HG03442 (cell line): ENCODE results near the gene SLC45A1.

ENCODE experiments used
- ATAC-seq: cut with Tn5 transposase; IDR thresholded peaks from one replicate; pipeline ENCODE4 v1.9.1; 2021; ENCODE audit warnings: mild to moderate bottlenecking, moderate library complexity; ENCODE audit not compliant: unreplicated experiment

Gene SLC45A1

DNA sequence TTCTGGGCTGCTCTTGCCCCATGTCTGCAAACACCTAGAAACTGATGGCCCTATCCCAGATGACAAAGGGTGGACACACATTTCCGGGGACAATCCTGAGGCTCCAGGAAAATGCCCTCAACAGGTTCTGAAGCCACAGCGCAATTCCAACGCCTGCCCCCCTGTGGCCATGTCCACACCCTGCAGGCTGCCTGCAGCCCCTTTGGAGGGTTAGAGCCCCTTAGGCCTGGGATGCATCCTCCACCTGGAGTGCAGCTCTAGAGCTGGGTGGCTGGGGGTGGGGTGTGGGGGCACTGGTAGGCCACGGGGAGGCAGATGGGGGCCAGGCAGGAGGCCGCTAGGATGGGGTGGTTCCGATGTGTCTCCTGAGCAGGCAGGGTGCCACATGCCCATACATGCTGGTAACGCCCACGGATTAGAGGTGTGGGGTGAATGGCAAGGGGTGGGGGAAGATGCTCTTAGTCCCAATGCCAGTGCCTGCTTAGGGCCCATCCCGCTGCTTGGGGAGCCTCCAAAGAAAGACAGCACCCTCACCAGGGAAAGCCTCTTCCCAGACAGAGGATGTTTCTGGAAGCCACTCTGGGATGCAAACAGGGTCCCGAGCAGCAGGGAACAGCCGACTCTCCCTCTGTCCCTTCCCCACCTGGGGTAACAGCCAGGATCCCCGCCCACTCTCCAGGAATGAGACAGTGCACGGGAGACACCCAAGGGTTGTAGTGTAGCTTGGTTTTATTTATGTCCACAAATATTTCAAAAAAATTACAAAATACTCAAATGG is 34.0 kb downstream of the SLC45A1 start:
- no peak for ATAC-seq

DNA sequence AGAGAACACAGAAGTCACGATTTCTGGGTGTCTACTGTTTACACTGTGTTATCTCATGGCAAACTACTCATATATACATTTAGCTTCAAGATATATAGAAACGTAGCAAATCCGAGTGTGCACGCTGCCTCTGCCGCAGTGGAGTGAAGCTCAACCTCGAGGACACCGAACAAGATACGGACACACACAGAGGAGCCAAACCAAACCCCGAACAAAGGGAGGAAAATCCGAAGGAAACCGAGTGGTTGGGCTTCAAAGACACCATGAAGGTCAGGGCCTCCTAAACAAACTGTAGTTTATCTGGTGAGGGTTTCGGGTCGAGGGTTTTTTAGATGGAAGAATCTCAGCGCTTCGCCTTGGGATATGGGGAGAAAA is 34.5 kb downstream of the SLC45A1 start:
- ATAC-seq, result no peak

DNA sequence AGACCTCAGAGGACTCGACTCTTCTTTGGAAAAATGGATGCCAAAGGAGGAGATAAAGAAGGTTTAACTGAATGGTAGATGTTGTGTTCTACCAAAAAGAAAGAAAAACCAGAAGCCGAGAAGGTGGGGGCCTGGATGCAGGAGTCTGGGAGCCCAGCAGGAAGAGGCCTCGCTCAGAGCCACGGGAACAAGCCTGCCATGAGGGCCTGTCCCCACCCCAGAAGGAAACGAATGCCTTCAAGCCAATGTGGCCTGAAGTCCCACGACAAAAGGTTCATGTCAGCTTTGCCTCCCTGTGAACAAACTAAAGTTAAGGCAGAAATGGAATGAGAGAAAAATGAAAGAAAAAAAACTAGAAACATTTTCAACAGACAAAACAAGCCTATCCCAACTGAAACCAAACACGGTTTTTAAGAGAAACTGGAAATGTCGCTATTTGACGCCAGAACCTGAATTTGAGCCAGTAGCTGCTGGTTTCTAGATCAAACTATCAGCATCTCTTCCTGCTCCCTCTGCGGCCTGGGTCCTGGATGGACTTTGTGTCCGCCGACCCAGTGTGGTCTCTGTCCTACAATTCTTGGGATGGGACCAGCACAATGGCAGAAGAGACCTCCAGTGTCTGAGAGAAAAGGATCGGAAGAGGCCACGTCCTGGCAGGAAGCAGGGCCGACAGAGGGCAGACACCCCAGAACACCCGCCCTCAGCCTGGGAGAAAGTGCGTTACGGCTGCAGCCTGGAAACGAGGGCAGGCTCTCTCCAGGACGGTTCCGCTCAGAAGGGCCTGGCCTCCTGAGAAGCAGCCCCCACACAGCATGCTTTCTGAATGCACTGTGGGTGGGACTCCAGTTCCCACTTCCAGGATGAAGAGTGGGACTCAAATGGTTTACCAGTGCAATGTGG is 35.2 kb downstream of the SLC45A1 start:
- no peak for ATAC-seq

DNA sequence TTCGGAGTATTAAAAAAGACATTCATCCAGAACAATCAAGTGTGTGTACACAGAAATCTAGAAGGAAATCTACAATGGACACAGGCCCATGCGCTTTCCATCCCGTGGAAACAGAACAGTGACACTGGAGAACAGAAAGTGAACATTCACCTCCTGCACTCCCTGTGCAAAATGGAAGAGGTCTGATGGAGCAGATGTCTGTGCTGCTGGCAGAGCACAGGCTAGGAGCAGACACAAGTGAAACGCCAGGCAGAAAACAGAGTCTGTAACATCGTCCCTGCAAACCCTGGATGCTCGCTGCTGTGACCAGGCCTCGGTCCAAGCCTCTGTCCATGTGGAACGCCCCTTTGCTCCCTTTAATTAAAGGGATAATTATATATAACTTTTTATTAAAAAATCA is 36.1 kb downstream of the SLC45A1 start:
- no peak for ATAC-seq

DNA sequence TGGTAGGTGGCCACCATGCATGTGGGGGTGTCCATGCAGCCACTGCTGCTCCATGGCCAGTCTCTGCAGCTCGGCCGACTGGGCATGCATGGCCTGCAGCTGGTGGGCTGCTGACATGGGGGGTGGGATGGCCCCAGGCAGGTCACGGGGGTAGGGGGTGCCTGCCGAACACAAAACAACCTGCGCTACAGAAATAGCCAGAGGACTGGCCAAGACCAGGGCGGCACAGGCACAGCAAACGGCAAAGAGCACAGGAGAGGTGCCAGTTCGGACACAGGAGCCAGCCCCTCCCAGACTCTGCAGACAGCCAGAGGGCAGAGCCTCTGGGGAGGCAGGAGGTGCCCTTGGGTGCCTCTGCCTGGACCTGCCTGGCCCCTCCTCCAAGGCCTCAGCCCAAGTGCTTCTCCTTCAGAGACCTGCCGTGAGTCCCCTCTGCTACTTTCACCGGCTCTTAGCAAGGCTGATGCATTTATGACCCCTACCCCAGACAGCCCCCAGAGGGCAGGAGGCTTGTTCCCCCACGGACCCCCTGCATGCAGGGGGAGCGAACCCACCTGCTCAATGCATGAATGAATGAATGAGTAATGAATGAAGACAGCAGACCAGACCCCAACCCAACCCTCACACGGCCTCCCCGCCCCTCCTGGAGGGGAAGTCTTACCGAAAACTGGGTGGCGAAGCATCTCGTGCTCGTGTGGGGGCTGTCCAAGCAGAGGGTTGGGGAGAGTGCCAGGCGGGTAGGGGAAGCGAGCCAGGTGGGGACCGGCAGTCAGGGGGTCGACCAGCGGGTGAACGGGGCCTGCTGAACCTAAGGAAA is 37.7 kb downstream of the SLC45A1 start:
- no peak for ATAC-seq

DNA sequence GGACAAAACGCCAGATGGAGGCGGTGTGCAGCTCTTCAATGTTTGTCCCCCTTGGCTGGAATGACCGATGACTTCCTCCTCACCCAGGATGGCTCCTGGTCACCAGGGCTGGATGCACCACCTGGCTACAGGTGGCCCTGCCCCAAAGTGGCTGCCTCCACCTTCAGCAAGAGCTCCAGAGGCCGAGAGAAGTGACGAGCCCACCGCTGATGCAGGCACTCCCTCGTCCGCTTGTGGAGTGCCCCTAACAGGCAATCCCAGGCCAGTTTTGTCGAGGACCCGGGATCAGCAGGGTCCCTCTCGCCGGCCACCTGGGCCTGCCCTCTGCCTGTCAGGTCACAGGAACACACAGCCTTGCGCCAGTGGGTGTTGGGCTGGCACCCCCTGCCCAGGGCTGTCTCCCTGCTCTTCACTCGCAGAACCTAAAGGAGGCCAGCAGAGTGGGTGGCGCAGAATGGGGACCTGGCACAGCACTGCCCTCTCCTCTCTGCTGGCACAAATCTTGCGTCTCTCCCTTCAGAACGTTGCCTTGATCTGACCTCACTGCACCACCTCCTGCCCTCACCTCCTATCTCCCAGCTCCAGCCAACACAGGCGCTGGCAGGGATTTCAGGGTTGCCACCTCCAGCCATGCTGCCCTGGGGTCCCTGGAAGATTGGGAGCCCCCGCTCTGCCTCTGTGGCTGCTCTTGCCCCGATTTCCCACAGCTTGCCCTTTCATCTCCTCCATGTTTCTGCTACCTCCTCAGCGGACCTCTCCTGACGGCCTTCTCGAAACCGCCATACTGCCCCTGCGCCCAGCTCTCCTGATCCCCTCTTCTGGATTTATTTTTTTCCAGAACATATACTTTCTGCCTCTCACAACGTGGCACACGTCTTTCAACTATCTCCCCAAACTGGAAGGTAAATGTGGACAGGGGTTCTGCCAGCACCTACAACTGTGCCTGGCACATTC is 38.6 kb downstream of the SLC45A1 start:
- ATAC-seq, result no peak

DNA sequence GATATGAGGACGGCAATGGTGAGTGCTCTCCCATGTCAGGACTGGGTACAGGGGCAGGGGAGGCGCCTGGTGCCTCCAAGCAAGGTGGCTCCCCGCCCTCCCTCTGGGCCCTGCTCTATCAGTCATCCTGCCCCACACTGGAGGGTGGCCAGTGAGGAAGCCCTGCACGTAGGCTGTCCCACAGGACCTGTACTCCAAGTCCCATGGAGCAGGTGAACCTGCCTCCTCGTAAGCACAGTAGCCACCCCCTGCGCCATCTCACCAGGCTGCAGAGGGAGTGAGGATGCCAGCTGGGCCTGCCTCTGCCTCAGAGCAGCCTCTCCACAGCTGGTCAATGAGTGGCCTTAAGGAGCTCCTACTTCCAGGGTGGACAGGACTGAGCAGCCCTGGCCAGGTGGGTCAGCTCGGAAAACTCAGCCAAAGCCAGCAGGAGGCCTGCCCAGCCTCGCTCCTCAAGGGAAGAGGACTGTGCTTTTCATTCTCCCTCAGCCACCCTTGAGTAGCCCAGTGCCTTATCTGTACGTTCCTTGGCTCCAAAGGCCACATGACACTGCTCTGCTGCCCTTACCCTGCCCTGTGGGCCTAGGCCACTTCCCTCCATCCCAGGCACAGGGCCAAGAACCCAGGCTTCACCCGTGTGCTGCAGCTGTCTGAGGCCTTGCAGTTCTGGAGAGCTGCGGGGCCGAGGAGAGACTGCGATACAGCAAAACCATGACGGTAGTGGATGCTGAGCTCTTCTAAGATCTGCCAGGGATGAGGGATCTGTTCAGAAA is 39.6 kb downstream of the SLC45A1 start:
- no peak for ATAC-seq

DNA sequence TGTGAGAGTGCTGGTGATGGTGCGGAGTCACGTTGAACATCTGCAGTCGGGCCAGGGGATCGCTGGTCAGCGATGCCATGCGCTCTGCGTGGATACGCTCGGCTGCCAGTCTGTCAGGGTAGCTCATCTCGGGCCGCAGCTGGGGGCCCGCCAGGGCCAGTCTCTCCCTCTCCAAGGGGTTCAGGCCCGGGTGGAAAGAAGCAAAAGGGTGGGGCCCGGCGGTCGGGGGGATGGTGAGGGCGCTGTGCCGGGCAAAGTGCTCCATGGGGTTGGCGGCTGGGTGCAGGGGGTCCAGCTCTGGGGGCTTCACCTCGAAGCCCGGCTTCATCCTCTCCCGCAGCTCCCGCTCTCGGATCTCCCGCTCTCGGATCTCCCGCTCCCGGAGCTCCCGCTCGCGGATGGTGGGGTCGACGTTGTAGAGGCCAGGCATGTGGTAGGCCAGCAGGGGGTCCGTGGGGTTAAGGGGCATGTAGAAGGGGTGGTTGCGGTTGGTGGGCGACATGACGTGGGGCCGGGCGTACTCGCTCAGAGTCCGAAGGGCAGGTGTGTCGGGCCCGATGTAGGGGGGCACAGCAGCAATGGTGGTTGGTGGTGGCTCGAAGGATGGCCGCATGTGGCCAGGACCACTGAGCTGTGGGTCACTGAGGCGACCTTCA is 40.5 kb downstream of the SLC45A1 start:
- no peak for ATAC-seq

DNA sequence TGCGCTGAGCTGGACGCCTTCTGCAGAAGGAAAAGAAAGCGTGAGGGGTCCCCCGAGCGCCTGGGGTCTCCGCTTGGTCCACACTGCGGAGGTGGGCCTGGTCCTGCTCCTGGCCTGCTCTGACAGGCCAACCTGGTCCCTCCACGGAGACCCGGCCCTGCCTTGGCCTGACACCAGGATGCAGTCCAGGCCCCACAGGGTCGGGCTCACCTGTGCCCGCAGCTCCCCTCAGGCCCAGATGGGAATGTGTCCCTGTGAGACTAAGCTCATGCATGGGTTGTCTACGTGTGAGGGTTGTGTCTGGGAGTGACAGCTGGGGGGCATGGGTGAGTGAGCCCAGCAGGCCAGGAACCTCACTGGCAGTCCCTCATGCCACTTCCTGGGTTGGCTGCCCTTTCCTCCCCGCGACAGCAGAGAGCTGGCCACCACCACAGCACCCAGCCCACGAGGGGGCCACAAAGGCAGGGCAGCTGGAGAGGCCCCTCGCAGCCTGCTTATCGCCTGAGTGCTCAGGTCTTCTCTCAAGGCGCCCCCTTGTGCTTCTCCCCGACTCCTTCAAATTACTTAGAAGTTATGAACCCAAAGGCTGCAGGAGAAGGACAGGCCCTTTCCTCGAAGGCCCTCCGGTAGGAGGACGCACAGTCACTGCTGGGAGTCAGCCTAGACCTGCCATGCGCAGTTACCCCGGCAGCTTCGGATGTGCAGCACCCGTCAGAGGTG is 41.1 kb downstream of the SLC45A1 start:
- ATAC-seq, result no peak

DNA sequence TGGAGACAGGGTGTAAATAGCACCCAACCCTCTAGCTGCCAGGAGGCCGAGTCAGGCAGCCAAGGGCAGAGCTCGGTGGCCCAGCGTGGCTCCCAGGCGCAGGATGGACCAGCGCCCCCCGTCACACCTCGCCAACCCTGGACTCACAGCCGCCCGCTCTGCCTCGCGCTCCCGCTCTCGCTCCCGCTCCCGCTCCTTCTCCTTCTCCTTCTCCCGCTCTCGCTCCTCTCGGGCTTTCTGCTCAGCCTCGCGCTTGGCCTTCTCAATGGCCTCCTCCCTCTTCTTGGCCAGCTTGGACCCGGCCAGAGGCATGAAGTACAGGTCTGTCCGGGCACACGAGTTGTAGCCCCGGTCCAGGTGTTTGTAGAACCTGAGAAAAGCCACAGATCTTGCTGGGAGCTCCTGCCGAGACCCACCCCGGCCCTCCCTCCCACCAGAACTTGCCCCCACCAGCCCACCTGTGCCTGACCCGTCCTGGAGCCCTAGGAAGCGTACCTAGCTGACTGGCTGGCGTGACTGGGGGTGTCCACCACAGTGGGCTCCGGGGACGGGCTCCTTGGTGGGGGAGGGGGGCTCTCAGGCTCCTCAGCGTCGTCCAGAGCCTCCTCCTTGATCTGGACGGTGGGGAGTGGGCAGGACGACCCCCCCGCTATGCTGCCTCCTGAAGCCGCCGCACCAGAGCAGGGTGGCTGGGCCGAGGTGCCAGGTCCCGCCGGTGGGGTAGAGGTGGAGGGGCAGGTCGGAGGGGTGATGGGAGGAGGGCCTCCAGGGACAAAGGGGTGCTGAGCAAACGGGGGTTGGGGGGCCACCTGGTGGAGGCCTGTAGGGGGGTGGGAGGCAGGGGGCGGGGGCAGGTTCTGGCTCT is 41.9 kb downstream of the SLC45A1 start:
- ATAC-seq, result no peak

DNA sequence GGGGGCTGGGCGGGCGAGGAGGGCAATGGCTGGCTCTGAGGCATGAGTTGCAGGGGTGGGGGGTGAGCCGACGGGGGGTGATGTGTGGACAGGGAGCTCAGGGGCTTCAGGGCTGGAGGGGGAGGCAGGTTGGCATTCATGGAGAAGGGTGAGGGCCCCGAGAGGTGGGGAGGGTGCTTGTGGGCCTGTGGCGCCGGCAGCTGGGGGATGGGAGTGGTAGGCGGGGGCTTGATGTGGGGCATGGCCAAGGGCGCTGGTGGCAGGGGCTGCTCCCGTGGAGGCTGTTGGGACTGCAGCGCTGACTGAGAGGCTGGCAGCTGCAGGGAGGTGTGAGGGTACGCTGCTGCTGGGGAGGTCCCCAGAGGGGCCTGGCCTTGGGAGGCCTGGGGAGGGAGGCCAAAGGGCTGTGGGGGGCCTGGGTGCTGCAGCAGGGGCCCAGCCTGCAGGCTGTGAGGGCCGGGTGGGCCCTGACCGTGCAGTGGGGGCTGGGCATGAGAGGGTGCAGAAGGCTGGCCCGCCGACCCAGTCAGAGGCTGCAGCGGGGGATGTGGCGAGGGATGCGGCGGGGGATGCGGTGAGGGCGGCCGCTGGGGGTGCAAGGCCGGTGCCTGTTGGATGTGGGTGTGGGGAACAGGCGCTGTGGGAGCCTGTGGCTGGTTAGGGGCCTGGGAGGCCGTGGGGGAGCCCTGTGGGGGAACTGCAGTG is 42.7 kb downstream of the SLC45A1 start:
- no peak for ATAC-seq

DNA sequence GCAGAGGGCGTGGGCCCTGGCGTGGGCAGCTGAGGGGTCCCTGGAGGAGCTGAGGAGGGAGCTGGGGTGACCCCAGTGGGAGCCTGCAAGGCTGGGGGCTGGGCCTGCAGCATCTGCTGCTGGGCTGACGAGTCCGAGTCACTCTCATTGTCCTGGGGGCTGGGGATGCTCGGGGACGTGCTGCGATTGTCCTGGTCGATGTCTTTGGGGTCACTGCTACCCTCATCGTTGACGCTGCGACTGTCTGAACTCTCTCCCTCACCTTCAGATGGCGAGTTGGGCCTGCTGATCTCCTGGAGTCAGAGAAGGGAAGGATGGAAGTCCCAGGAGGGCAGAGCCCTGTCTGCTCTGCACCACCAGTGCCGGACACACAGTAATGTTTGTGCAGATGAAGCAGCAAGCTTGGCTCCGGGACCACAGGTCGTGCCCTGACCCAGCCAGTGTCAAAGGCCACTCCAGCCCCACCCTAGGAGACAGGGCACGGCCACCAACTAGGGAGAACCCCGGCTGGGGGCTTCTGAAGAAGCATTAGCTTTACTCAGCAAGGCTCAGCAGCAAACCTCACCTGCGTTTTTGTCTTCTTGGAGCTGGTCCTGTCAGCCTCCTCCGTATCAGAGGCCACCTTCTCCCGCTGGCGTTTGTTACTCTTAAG is 43.4 kb downstream of the SLC45A1 start:
- no peak for ATAC-seq

DNA sequence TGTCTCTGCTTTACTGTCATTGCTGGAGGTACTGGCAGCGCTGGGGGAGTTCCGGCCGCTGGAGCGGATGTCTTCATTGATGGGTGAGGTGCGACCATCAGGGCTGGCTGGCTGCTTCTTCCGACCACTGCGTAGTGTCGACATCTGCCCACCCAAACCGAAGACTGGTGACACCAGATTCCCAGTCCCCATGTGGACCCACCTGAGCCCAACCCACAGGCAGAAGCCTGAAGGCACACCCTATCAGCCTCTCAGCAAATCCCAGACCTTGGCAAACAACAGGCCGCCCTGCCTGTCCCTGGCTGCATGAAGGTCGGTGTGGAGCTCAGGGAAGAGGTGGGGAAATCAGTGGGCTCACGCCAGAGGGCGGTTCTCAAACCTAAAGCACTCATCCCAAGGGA is 44.8 kb downstream of the SLC45A1 start:
- no peak for ATAC-seq

DNA sequence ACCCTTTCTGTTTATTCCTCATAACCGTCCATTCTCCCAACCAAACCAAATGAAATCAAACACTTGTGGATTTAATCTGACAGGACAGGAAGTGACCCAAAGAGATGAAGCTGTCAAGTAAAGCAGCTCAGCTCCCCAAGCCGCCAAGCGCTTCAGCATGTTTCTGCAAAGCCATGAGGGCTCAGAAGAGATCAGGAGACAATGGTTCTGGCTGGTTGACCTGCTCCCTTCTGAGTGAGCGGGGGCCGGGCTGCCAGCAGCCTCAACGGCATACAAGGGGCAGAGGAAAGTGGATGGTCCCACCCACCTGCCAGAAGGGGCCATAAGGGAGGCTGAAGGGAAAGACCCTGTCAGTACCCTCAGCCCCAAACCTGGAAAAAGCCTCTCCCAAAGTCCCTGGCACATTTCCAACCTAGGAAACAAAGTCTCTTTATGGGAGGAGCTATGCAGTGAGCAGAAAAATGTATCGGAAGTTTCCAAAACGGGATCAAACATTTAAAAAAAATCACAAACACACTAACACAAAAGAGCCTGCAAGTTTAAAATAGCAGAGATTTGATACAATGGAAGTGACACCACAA is 45.4 kb downstream of the SLC45A1 start:
- no peak for ATAC-seq

DNA sequence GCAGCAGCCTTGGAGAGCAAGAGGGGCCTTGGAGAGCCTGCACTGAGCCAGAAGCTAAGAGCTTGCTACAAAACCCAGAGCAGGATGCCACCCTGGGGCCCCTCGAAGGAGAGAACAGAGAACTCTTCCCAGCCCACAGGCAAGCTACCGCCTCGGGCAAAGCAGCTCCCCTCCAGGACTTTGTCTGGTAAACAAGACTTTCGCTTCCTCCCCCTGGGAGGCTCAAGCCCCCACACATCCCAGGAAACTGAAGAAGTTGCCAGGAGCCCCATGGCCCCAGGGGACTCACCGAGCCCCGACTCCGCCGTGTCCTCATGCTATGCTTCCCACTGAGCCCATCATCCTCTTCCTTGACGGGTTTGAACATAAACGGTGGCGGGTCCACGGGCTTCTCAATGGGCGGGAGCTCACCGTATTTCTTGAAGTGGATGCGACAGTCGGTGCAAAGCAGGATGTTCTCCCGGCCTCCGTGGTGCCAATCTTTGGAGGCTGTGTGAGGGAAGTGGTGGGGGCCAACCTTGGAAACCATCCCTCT is 45.9 kb downstream of the SLC45A1 start:
- no peak for ATAC-seq
